GM19395 (cell line): Measurements from ENCODE around the gene KIAA0232.
"Not testable (repeated sequence)": the region's sequence is repeated elsewhere in the genome, so short reads cannot be mapped to it uniquely, and the experiment has no call there.

Experiments used
- ATAC-seq: cut with Tn5 transposase; IDR thresholded peaks from one replicate; pipeline ENCODE4 v1.9.1; 2021; ENCODE audit warnings: mild to moderate bottlenecking, moderate library complexity; ENCODE audit not compliant: unreplicated experiment

The KIAA0232 gene

GRCh38 chr4:6898763-6899162, 116.2 kb downstream of the KIAA0232 start:
- ATAC-seq: no peak

- no peak for ATAC-seq
Measured at GRCh38 chr4:6900181-6900812, 117.8 kb downstream of the KIAA0232 start.

- no peak for ATAC-seq
Measured at GRCh38 chr4:6900956-6901355, 118.4 kb downstream of the KIAA0232 start.

- ATAC-seq: no peak
Measured at GRCh38 chr4:6901669-6902317, 119.3 kb downstream of the KIAA0232 start.

- ATAC-seq: no peak
Measured at GRCh38 chr4:6902318-6903042, 120.0 kb downstream of the KIAA0232 start.

GRCh38 chr4:6905516-6906445, 123.3 kb downstream of the KIAA0232 start:
- no peak for ATAC-seq

GRCh38 chr4:6906486-6906885, 124.0 kb downstream of the KIAA0232 start:
- not testable (repeated sequence) for ATAC-seq

GRCh38 chr4:6907658-6908191, 125.2 kb downstream of the KIAA0232 start:
- ATAC-seq: no peak

GRCh38 chr4:6908432-6909112, 126.0 kb downstream of the KIAA0232 start:
- no peak for ATAC-seq

- peak; percentile 90 for ATAC-seq
Measured at GRCh38 chr4:6909113-6909969, 126.8 kb downstream of the KIAA0232 start, which contains the start of gene TBC1D14. Gene TBC1D14, plus strand, starts transcription at chr4:6909826. Its CDS starts 13,564 bp downstream, at chr4:6923390.

- ATAC-seq: peak; percentile 30
Measured at GRCh38 chr4:6909970-6910339, 127.4 kb downstream of the KIAA0232 start.

- ATAC-seq: no peak
Measured at GRCh38 chr4:6910340-6910959, 127.9 kb downstream of the KIAA0232 start.

GRCh38 chr4:6910960-6911874, 128.7 kb downstream of the KIAA0232 start:
- ATAC-seq: no peak

GRCh38 chr4:6911917-6912316, 129.4 kb downstream of the KIAA0232 start:
- not testable (repeated sequence) for ATAC-seq

GRCh38 chr4:6912441-6912840, 129.9 kb downstream of the KIAA0232 start:
- no peak for ATAC-seq

- ATAC-seq: no peak
Measured at GRCh38 chr4:6913350-6913905, 130.9 kb downstream of the KIAA0232 start.

- no peak for ATAC-seq
Measured at GRCh38 chr4:6914448-6914847, 131.9 kb downstream of the KIAA0232 start.
